ENCODE data around the gene DST.

DNA sequence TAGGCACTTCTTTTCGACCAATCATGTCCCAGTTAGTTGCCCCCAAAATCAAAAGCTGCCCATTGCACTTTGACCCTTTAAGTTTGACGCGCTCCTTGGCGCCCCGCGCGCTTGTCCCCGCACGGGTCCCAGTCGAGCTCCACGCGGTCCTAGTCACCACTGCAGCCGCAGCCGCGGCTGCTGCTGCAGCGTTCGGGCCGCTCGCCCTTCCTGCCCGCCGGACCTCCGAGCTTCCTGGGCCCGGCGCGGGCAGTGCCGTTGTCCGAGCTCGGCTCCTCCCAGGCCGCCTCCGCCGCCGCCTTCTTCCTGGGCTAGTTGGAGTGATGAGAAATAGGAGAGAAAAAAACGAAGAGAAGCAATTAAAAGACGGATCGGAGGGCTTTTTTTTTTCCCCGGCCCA lies 209.6 kb downstream of the DST start:
- TF ChIP-seq CTCF (IDR thresholded peaks at IDR 0.05) (no peak), EZH2 (IDR thresholded peaks at IDR 0.05) (no peak), EZH2phosphoT487 (IDR thresholded peaks at IDR 0.05) (no peak)
